HepG2 (cell line): ENCODE data around the gene SMIM13. TPM values are rescaled to one million over a fixed set of nuclear protein-coding genes. Genes with fewer than 3 reads are reported as not detected.

Experiments used
- MAFG ChIP-seq: sonication (generic); formaldehyde crosslinking; IDR thresholded peaks from 2 replicates; pipeline ENCODE4 v1.5.1; 2020; ENCODE audit warnings: mild to moderate bottlenecking, missing genetic modification reagents
- MEF2D ChIP-seq: sonication (generic); formaldehyde crosslinking; IDR thresholded peaks from 2 replicates; pipeline ENCODE4 v1.5.1; 2020; ENCODE audit warnings: mild to moderate bottlenecking, missing genetic modification reagents
- MTF2 ChIP-seq: sonication (generic); formaldehyde crosslinking; IDR thresholded peaks from 2 replicates; pipeline ENCODE4 v1.5.0; 2020; ENCODE audit warnings: missing genetic modification reagents, borderline replicate concordance
- NFYC ChIP-seq: IDR thresholded peaks from 2 replicates; pipeline ENCODE4 v1.6.1; 2016; ENCODE audit warnings: missing genetic modification reagents, missing compliant biosample characterization
- NR3C1 ChIP-seq: sonication (generic); formaldehyde crosslinking; IDR thresholded peaks from 2 replicates; pipeline ENCODE4 v1.4.0; 2020; ENCODE audit warnings: missing genetic modification reagents
- RBM22 ChIP-seq: fragments of 200-400 bp; formaldehyde crosslinking; optimal IDR thresholded peaks from 2 replicates; pipeline ENCODE3; 2017; ENCODE audit warnings: mild to moderate bottlenecking, low read length, moderate library complexity
- SMAD1 ChIP-seq: sonication (generic); formaldehyde crosslinking; IDR thresholded peaks from 2 replicates; pipeline ENCODE4 v1.4.0; 2020; ENCODE audit warnings: missing genetic modification reagents, low read depth, mild to moderate bottlenecking, borderline replicate concordance
- SRF ChIP-seq: IDR thresholded peaks from 2 replicates; pipeline ENCODE4 v1.6.1; 2011; ENCODE audit warnings: mild to moderate bottlenecking, low read depth, low read length, moderate library complexity
- TRIM24 ChIP-seq: sonication (generic); formaldehyde crosslinking; IDR thresholded peaks from 2 replicates; pipeline ENCODE4 v1.8.0; 2022; ENCODE audit warnings: mild to moderate bottlenecking, missing genetic modification reagents
- ZNF33A ChIP-seq: sonication (generic); formaldehyde crosslinking; IDR thresholded peaks from 2 replicates; pipeline ENCODE4 v1.5.1; 2020; ENCODE audit warnings: missing genetic modification reagents, mild to moderate bottlenecking, moderate library complexity, borderline replicate concordance
- ZNF350 ChIP-seq: sonication (generic); formaldehyde crosslinking; IDR thresholded peaks from 2 replicates; pipeline ENCODE4 v1.4.0; 2020; ENCODE audit warnings: mild to moderate bottlenecking, low read depth, missing genetic modification reagents, borderline replicate concordance
- ZNF605 ChIP-seq: sonication (generic); formaldehyde crosslinking; IDR thresholded peaks from 2 replicates; pipeline ENCODE4 v1.8.0; 2022; ENCODE audit warnings: mild to moderate bottlenecking, missing genetic modification reagents
- ZNF792 ChIP-seq: IDR thresholded peaks from 2 replicates; pipeline ENCODE4 v1.6.1; 2016
- polyA plus RNA-seq, 8 experiments: library from polyadenylated mRNA; depleted of rRNA in 3 of 8; stranded (reverse) in 7 of 8; unstranded in 1 of 8; fragments of >200 nt; fragmentation: Illumina TruSeq in 4 of 8; extraction: Trizol in 4 of 8; gene quantifications; 2 replicates each; pipeline versions ENCODE4 v1.2.1 to v1.2.3, GENCODE V29; 2011 to 2016; ENCODE audit warnings: low read depth in 4 of 8, missing spikeins in 1 of 8, mixed read lengths in 1 of 8; ENCODE audit not compliant: insufficient read depth in 1 of 8
- total RNA-seq, 5 experiments: library from RNA; depleted of rRNA; stranded (reverse); fragments of >200 nt; fragmentation: Illumina TruSeq; extraction: Trizol; gene quantifications; 2 replicates each; pipeline ENCODE4 v1.2.3, GENCODE V29; 2016; ENCODE audit warnings: low read depth in 1 of 5
- TF ChIP-seq, protein P1 (sequence below): sonication (generic); formaldehyde crosslinking; IDR thresholded peaks from 2 replicates; pipeline ENCODE4 v1.4.0; 2020; ENCODE audit warnings: missing genetic modification reagents
- TF ChIP-seq, protein P2 (sequence below): sonication (generic); formaldehyde crosslinking; conservative IDR thresholded peaks from 2 replicates; pipeline ENCODE4 v1.4.0; 2020; ENCODE audit warnings: missing genetic modification reagents
- TF ChIP-seq, protein P3 (sequence below): sonication (generic); formaldehyde crosslinking; IDR thresholded peaks from 2 replicates; pipeline ENCODE4 v1.5.0; 2020; ENCODE audit warnings: missing genetic modification reagents
- TF ChIP-seq, protein P4 (sequence below): sonication (generic); formaldehyde crosslinking; IDR thresholded peaks from 2 replicates; pipeline ENCODE4 v1.4.0; 2020; ENCODE audit warnings: missing genetic modification reagents
- TF ChIP-seq, protein P5 (sequence below): sonication (generic); formaldehyde crosslinking; IDR thresholded peaks from 2 replicates; pipeline ENCODE4 v1.4.0; 2020; ENCODE audit warnings: missing genetic modification reagents

The SMIM13 gene
- total and polyA plus RNA-seq, 2 of the 13 experiments (the other 11 are each of a cell fraction or from before 2014, with no cell fraction given): 2.7 to 10.2 TPM

DNA sequence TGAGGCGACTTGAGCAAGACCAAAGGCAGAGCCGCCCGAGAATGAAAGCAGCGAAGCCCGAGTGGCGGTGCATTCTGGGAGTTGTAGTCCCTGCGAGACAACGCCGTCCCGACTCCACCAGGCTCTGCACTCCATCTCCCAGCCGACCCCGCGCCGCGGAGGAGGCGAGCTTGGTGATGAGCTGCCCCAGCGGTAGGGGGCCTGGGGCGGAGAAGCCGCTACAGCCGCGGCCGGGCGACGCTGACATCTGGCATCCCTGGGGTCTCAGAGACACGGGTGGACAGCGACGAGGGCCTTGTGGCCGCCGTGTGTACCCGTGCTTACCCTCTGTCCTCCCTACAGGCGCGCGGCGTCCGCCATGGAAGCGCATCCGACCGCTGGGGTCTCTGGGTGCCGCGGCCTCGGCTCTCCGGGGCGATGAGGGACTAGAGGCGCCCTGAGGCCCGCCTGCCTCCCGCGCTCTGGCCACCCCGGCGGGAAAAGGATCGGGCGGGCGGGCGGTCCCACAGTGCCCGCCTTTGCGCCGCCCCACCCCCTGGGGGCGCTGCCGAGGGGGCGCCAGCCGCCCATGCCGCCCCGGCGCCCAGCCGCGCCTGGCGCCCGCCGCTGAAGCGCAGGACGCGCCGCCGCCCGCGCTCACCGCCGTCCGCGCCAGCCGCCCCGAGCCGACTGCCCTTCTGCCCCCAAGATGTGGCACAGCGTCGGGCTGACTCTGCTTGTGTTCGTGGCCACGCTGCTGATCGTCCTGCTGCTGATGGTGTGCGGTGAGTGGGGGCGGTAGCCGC lies at the start of gene SMIM13 (continued):
- peak; percentile 93 for TF ChIP-seq ZNF350
- TF ChIP-seq, protein P1, sequence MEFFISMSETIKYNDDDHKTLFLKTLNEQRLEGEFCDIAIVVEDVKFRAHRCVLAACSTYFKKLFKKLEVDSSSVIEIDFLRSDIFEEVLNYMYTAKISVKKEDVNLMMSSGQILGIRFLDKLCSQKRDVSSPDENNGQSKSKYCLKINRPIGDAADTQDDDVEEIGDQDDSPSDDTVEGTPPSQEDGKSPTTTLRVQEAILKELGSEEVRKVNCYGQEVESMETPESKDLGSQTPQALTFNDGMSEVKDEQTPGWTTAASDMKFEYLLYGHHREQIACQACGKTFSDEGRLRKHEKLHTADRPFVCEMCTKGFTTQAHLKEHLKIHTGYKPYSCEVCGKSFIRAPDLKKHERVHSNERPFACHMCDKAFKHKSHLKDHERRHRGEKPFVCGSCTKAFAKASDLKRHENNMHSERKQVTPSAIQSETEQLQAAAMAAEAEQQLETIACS (CRISPR knock-in tag): peak; percentile 55; the same call in 1 of the 2 replicates
- TF ChIP-seq MAFG (CRISPR knock-in tag): no peak
- no peak; the same call in 1 of the 2 replicates for TF ChIP-seq ZNF605 (CRISPR knock-in tag)
- TF ChIP-seq, protein P2, sequence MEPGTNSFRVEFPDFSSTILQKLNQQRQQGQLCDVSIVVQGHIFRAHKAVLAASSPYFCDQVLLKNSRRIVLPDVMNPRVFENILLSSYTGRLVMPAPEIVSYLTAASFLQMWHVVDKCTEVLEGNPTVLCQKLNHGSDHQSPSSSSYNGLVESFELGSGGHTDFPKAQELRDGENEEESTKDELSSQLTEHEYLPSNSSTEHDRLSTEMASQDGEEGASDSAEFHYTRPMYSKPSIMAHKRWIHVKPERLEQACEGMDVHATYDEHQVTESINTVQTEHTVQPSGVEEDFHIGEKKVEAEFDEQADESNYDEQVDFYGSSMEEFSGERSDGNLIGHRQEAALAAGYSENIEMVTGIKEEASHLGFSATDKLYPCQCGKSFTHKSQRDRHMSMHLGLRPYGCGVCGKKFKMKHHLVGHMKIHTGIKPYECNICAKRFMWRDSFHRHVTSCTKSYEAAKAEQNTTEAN (CRISPR knock-in tag): no peak; the same call in 1 of the 2 replicates
- TF ChIP-seq NR3C1 (CRISPR knock-in tag): no peak
- peak; percentile 61 for TF ChIP-seq NFYC (CRISPR knock-in tag)
- TF ChIP-seq, protein P3, sequence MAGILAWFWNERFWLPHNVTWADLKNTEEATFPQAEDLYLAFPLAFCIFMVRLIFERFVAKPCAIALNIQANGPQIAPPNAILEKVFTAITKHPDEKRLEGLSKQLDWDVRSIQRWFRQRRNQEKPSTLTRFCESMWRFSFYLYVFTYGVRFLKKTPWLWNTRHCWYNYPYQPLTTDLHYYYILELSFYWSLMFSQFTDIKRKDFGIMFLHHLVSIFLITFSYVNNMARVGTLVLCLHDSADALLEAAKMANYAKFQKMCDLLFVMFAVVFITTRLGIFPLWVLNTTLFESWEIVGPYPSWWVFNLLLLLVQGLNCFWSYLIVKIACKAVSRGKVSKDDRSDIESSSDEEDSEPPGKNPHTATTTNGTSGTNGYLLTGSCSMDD: no peak
- no peak for TF ChIP-seq SRF
- TF ChIP-seq RBM22: no peak
- TF ChIP-seq, protein P4, sequence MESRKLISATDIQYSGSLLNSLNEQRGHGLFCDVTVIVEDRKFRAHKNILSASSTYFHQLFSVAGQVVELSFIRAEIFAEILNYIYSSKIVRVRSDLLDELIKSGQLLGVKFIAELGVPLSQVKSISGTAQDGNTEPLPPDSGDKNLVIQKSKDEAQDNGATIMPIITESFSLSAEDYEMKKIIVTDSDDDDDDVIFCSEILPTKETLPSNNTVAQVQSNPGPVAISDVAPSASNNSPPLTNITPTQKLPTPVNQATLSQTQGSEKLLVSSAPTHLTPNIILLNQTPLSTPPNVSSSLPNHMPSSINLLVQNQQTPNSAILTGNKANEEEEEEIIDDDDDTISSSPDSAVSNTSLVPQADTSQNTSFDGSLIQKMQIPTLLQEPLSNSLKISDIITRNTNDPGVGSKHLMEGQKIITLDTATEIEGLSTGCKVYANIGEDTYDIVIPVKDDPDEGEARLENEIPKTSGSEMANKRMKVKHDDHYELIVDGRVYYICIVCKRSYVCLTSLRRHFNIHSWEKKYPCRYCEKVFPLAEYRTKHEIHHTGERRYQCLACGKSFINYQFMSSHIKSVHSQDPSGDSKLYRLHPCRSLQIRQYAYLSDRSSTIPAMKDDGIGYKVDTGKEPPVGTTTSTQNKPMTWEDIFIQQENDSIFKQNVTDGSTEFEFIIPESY (CRISPR knock-in tag): peak; percentile 51
- peak; percentile 94; the same call in 1 of the 2 replicates for TF ChIP-seq SMAD1
- no peak for TF ChIP-seq TRIM24 (CRISPR knock-in tag)
- TF ChIP-seq, protein P5, sequence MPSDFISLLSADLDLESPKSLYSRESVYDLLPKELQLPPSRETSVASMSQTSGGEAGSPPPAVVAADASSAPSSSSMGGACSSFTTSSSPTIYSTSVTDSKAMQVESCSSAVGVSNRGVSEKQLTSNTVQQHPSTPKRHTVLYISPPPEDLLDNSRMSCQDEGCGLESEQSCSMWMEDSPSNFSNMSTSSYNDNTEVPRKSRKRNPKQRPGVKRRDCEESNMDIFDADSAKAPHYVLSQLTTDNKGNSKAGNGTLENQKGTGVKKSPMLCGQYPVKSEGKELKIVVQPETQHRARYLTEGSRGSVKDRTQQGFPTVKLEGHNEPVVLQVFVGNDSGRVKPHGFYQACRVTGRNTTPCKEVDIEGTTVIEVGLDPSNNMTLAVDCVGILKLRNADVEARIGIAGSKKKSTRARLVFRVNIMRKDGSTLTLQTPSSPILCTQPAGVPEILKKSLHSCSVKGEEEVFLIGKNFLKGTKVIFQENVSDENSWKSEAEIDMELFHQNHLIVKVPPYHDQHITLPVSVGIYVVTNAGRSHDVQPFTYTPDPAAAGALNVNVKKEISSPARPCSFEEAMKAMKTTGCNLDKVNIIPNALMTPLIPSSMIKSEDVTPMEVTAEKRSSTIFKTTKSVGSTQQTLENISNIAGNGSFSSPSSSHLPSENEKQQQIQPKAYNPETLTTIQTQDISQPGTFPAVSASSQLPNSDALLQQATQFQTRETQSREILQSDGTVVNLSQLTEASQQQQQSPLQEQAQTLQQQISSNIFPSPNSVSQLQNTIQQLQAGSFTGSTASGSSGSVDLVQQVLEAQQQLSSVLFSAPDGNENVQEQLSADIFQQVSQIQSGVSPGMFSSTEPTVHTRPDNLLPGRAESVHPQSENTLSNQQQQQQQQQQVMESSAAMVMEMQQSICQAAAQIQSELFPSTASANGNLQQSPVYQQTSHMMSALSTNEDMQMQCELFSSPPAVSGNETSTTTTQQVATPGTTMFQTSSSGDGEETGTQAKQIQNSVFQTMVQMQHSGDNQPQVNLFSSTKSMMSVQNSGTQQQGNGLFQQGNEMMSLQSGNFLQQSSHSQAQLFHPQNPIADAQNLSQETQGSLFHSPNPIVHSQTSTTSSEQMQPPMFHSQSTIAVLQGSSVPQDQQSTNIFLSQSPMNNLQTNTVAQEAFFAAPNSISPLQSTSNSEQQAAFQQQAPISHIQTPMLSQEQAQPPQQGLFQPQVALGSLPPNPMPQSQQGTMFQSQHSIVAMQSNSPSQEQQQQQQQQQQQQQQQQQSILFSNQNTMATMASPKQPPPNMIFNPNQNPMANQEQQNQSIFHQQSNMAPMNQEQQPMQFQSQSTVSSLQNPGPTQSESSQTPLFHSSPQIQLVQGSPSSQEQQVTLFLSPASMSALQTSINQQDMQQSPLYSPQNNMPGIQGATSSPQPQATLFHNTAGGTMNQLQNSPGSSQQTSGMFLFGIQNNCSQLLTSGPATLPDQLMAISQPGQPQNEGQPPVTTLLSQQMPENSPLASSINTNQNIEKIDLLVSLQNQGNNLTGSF (CRISPR knock-in tag): no peak; the same call in none of the 2 replicates
- peak; percentile 99 for TF ChIP-seq MTF2 (CRISPR knock-in tag)
- peak; percentile 83 for TF ChIP-seq MEF2D (CRISPR knock-in tag)
- TF ChIP-seq ZNF33A: peak; percentile 14; the same call in 1 of the 2 replicates
- TF ChIP-seq ZNF792: peak; percentile 91
